ENCODE data around the gene INPP5B.

- TF ChIP-seq CTCF (IDR thresholded peaks at IDR 0.05 in 2 of 3, conservative IDR thresholded peaks at IDR 0.05 in 1 of 3; ENCODE audit: control insufficient read depth in 2 of 3, extremely low read depth in 1 of 3, insufficient read depth in 1 of 3, low read depth in 3 of 3, low read length in 3 of 3) (no peak), POLR2AphosphoS5 (IDR thresholded peaks at IDR 0.05; ENCODE audit: low read length) (no peak), ZNF24 (IDR thresholded peaks at IDR 0.05) (no peak), REST (IDR thresholded peaks at IDR 0.05; ENCODE audit: low read depth, low read length) (no peak), MYC (IDR thresholded peaks at IDR 0.05; ENCODE audit: insufficient read depth, insufficient read length, insufficient replicate concordance, low read length, severe bottlenecking) (no peak), SMAD1 (IDR thresholded peaks at IDR 0.05; ENCODE audit: low read depth, partially characterized antibody) (no peak)
- TF ChIP-seq, protein P1, sequence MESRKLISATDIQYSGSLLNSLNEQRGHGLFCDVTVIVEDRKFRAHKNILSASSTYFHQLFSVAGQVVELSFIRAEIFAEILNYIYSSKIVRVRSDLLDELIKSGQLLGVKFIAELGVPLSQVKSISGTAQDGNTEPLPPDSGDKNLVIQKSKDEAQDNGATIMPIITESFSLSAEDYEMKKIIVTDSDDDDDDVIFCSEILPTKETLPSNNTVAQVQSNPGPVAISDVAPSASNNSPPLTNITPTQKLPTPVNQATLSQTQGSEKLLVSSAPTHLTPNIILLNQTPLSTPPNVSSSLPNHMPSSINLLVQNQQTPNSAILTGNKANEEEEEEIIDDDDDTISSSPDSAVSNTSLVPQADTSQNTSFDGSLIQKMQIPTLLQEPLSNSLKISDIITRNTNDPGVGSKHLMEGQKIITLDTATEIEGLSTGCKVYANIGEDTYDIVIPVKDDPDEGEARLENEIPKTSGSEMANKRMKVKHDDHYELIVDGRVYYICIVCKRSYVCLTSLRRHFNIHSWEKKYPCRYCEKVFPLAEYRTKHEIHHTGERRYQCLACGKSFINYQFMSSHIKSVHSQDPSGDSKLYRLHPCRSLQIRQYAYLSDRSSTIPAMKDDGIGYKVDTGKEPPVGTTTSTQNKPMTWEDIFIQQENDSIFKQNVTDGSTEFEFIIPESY (IDR thresholded peaks at IDR 0.05) = no peak
- TF ChIP-seq, protein P2, sequence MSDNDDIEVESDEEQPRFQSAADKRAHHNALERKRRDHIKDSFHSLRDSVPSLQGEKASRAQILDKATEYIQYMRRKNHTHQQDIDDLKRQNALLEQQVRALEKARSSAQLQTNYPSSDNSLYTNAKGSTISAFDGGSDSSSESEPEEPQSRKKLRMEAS (IDR thresholded peaks at IDR 0.05; ENCODE audit: low read depth, low read length) = no peak
Observed at GRCh38 chr1:37974567-37974966, 27.7 kb upstream of the INPP5B start.
